Fibroblast of skin of abdomen (primary cell): Measurements from ENCODE around the gene SLC40A1. TPM values are rescaled to one million over a fixed set of nuclear protein-coding genes. Genes with fewer than 3 reads are reported as not detected.
A peak's percentile ranks its signal among the peaks of the same experiment; 100 is the strongest.
"Not testable (repeated sequence)": the region's sequence is repeated elsewhere in the genome, so short reads cannot be mapped to it uniquely, and the experiment has no call there.

Source experiments
- DNase-seq: peaks from one replicate; pipeline ENCODE4 v3.0.0-alpha.2; 2013
- polyA plus RNA-seq, 2 experiments: library from polyadenylated mRNA; unstranded; fragments of 120-200 nt; gene quantifications; one replicate each; pipeline ENCODE4 v1.2.1, GENCODE V29; 2013; ENCODE audit not compliant: insufficient read length in 2 of 2

Gene SLC40A1
- polyA plus RNA-seq (2013, experiment 1 of 2; ENCODE audit: insufficient read length) = 1.7 TPM
- polyA plus RNA-seq (2013, experiment 2 of 2; ENCODE audit: insufficient read length) = 1.9 TPM

GRCh38 chr2:189580658-189581353 lies at the start of gene SLC40A1:
SLC40A1 (minus strand) TSS chr2:189580786; CDS start chr2:189580460, 326 bp downstream.
- peak; percentile 61 for DNase-seq

GRCh38 chr2:189629531-189630453 lies 49.2 kb upstream of the SLC40A1 start:
- peak; percentile 11 for DNase-seq

- DNase-seq = no peak
Observed at GRCh38 chr2:189628817-189629530, 48.4 kb upstream of the SLC40A1 start.

GRCh38 chr2:189627789-189628188 lies 47.2 kb upstream of the SLC40A1 start:
- no peak for DNase-seq

GRCh38 chr2:189625636-189626035 lies 45.0 kb upstream of the SLC40A1 start:
- DNase-seq = no peak

- no peak for DNase-seq
Observed at GRCh38 chr2:189624648-189625355, 44.2 kb upstream of the SLC40A1 start.

- no peak for DNase-seq
Observed at GRCh38 chr2:189623049-189623448, 42.5 kb upstream of the SLC40A1 start.

- no peak for DNase-seq
Observed at GRCh38 chr2:189621781-189622180, 41.2 kb upstream of the SLC40A1 start.

GRCh38 chr2:189618197-189618596 lies 37.6 kb upstream of the SLC40A1 start:
- DNase-seq = no peak

GRCh38 chr2:189614585-189614984 lies 34.0 kb upstream of the SLC40A1 start:
- DNase-seq = no peak

GRCh38 chr2:189613650-189614420 lies 33.2 kb upstream of the SLC40A1 start:
- DNase-seq = peak; percentile 21

GRCh38 chr2:189613077-189613636 lies 32.6 kb upstream of the SLC40A1 start:
- DNase-seq = peak; percentile 60

- no peak for DNase-seq
Observed at GRCh38 chr2:189610700-189611099, 30.1 kb upstream of the SLC40A1 start.

- DNase-seq = no peak
Observed at GRCh38 chr2:189609853-189610252, 29.3 kb upstream of the SLC40A1 start.

GRCh38 chr2:189609423-189609816 lies 28.8 kb upstream of the SLC40A1 start:
- DNase-seq = no peak

GRCh38 chr2:189608795-189609422 lies 28.3 kb upstream of the SLC40A1 start:
- DNase-seq = no peak

- DNase-seq = no peak
Observed at GRCh38 chr2:189608170-189608569, 27.6 kb upstream of the SLC40A1 start.

- DNase-seq = no peak
Observed at GRCh38 chr2:189602233-189602632, 21.6 kb upstream of the SLC40A1 start.

GRCh38 chr2:189601652-189602051 lies 21.1 kb upstream of the SLC40A1 start:
- DNase-seq = not testable (repeated sequence)

- no peak for DNase-seq
Observed at GRCh38 chr2:189601043-189601442, 20.5 kb upstream of the SLC40A1 start.
